ENCODE data around the gene KLHL8.

The KLHL8 gene

GRCh38 chr4:87220094-87220822 is at the start of gene KLHL8:
KLHL8 (minus strand) TSS chr4:87220618; CDS start chr4:87195539, 25,079 bp downstream.
- peak; percentile 95 for DNase-seq

GRCh38 chr4:87270144-87270543 is 49.7 kb upstream of the KLHL8 start:
- no peak for DNase-seq

GRCh38 chr4:87268411-87268810 is 48.0 kb upstream of the KLHL8 start:
- no peak for DNase-seq

- no peak for DNase-seq
These were observed 46.6 kb upstream of the KLHL8 start for GRCh38 chr4:87266986-87267385.

DNA sequence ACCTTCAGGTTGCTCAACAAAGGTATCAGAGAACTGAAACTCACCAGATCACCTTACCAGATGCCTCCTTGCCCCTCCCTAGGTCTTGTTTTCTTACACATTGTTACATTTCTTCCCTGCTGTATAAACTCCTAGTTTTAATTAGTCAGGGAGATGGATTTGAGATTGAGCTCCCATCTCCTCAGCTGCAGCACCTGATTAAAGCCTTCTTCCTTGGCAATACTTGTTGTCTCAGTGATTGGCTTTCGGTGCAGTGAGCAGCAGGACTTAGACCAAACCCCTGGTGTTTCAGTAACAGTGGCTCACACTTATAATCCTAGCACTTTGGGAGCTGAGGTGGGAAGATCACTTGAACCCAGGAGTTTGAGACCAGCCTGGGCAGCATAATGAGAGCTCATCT is 42.5 kb upstream of the KLHL8 start:
- no peak for DNase-seq

DNA sequence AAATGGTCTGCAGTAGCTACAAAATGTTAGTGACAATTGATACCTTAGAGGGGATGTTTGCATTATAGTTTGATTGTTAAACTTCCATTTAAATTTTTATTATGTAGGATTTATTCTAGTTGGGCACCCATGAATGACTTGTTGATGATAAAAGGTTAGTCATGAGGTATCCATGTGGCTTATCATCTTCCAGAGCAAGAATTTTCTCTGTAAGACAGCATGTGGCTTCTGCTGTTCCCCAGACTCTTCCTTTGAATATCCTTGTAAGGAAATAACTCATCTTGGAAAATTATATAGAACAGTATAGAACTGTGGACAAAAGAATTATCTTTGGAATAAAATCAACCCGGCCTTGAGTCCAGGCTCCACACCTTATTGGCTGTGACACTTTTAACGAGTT is 40.1 kb upstream of the KLHL8 start:
- no peak for DNase-seq

DNA sequence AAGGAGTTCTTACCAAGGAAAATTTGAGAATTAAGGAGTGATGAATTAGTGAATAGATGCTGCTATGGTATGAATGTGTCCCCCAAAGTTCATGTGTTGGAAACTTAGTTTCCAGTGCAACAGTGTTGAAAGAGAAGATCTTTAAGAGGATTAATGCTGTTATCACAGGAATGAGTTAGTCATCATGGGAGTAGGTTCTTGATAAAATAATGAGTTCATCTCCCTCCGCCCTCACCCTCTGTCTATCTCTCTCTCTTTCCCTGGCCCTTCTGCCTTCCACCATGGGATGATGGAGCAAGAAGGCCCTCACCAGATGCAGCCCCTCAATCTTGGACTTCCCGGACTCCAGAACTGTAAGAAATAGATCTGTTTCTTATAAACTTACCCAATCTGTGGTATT is 38.3 kb upstream of the KLHL8 start:
- DNase-seq, result no peak

GRCh38 chr4:87257523-87257922 is 37.1 kb upstream of the KLHL8 start:
- no peak for DNase-seq

DNA sequence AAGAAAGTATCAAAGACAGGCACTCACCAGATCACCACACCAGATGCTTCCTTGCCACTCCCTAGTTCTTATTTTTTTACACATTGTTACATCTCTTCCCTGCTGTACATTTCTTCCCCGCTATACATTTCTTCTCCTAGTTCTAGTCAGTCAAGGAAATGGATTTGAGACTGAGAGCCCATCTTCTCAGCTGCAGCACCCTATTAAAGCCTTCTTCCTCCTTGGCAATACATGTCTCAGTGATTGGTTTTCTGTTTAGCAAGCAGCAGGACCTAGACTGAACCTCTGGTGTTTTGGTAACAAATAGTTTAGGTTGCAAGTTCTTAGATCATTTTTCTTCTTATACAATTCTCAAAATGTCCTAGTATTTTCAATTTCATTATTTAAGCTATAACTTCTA is 35.3 kb upstream of the KLHL8 start:
- DNase-seq, result no peak

- no peak for DNase-seq
These were observed 30.7 kb upstream of the KLHL8 start for GRCh38 chr4:87251106-87251505.

- no peak for DNase-seq
These were observed 29.9 kb upstream of the KLHL8 start for GRCh38 chr4:87250294-87250693.

DNA sequence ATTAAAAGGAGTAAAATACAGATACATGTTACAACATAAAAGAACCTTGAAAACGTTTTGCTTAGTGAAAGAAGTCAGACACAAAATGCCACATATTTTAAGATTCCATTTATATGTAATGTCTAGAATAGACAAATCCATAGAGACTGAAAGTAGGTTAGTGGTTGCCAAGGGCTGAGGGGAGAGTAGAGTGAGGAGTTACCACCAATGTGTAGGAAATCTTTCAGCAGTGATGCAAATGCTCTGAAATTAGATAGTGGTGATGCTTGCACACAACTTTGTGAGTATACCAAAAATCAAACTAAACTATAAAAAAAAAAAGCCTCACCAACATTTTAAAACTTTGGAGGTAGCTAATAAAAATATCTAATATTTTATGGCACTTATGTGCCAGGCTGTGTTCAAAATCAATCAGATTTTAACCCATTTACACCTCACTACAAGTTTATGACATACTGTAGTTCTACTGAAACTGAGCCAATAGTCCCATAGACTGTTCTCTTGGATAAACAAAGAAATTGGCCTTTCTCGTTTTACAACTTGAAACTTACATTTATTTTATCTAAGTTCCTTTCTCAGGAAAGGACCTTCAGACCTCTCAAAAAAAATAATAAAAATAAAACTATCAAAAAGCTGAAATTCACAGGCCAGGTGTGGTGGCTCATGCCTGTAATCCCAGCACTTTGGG is 29.1 kb upstream of the KLHL8 start:
- DNase-seq, result no peak

DNA sequence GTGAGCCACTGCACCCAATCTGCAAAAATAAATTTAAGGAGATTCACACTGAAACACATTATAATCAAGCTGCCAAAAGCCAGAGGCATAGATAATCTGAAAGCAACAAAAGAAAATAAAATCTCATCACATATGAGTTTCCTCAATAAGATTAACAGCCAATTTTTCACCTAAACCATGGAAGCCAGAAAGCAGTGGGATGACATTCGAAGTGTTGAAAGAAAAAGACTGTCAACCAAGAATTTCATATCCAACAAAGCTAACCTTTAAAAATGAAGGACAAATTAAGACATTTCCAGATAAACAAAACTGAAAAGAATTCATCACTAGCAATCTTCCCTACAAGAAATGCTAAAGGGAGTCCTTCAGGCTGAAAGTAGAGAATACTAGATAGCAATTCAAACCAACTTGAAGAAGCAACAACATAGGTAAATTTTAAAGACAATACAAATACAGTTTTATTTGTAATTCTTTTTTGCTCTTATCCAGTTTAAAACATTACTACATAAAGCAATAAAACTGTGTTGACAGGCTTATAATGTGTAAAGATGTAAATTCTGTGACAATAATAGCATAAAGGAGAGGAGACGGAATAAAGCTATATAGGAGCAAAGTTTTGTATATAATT is 23.1 kb upstream of the KLHL8 start:
- no peak for DNase-seq

DNA sequence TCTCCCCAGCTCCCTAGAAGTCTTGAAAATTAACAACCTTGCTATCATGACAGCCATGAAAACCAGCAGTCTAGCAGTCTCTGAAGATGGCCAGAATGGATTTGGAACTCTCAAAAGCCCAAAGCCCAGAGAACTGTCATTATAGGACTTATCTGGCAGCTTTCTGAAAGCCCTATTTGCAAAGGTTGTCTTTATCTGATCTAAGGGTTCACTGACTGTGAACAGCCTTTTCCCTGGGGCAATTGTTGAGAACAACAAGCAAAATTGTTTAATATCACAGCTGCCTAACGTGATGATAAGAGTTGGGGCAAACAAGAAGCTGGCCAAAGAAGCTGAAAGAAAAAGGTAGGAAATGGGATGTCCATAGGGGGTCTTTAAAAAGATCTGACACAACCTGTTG is 20.9 kb upstream of the KLHL8 start:
- no peak for DNase-seq

GRCh38 chr4:87240341-87240740 is 19.9 kb upstream of the KLHL8 start:
- no peak for DNase-seq

GRCh38 chr4:87239821-87240220 is 19.4 kb upstream of the KLHL8 start:
- DNase-seq, result no peak

DNA sequence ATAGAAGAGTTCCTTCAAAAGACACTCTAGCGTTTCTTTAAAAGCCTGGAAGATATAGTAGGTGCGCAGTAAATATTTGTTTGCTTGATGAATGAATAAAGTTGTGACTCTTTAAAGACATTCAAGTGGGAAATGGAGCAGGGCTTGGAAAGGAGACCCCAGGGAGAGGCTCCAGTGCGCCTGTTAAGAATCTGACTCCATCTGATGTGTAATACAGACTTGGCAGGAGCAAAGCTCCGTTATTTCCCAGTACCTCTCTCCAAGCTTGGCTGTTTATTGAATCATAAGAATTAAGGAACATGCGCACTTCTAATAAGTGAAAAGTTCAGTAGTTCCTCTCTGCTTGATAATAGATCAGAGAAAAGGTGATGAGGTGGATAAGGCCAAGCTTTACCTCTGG is 18.8 kb upstream of the KLHL8 start:
- DNase-seq, result no peak

- no peak for DNase-seq
These were observed 16.4 kb upstream of the KLHL8 start for GRCh38 chr4:87236861-87237260.

DNA sequence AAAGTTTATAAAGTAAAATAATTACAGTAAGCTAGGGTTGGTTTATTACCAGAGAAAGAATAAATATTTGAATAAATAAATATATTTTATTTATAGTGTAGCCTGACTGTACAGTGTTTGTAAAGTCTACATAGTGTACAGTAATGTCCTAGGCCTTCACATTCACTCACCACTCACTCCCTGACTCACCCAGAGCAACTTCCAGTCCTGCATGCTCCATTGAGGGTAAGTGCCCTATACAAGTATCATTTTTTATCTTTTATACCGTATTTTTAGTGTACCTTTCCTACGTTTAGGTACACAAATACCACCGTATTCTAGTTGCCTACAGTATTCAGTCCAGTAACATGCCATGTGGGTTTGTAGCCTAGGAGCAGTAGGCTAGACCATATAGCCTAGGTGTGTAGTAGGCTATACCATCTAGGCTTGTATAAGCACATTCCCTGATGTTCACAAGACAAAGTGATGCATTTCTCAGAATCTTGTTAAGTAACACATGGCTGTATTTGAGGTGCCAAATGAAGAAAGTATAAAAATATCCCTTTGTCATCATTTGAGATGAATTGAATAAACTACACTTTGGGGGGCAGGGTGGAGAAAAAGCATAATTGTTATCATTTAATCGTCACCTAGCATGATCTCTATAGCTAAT is 14.7 kb upstream of the KLHL8 start:
- no peak for DNase-seq

DNA sequence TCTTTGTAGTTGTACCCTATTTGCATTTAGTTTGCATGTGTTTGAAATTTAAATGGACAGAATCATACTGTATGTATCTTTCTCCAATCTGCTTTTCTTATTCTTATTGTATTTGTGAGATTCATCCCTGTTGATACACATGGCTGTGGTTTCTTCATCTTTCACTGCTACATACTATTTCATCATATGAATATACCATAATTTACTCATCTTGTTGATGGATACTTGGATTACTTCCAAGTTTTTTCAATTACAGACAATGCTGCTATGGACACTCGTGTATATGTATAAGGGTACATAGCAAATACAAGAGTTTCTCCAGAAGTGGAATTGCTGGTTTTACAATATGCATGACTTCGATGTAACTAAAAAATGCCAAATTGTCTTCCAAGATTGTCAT is 11.8 kb upstream of the KLHL8 start:
- DNase-seq, result no peak

GRCh38 chr4:87230806-87231205 is 10.4 kb upstream of the KLHL8 start:
- DNase-seq, result no peak

DNA sequence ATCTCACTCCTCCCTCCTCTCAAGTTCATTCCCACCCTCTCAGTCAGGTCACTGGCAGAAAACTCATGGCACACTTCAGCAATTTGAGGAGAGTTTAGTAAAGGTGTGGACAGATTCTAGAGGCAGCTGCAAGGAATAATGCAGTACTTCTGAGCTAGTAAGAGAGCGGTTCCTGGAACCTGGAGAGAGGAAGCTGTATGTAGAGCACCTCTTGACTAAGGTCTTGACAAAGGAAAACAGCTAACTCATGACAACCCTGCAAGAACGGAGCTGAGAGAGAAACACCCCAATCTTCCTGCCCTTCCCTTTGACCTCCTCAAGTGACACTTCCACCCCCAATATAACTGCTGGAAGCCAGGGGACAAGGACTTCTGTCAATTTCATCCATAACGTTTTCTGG is 9.6 kb upstream of the KLHL8 start:
- DNase-seq, result no peak

DNA sequence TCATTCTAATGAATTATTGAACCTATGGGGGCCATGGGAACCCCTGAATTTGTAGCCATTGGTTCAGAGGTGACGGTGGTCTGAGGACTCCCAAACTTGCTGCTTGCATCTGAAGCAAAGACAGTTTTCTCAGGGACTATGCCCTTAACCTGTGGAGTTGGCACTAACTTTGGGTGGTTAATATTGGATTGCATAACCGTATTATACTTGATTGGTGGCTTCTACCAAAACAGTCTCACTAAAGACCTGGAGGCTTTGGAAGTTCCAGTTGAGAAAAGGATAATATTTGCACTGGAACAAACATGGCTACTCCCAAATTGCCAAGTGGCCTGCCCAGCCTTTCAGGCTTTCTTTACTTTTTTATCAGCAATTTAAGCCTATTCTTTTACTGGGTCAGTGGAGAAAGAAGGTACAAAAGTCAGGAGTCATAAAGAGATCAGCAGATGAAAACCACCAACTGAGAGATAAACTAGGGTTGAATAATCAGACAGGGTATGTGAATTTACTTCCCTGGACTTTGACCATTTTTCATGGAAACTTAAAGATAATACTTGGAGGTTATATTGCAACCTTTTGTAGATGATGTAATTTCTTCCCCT is 7.9 kb upstream of the KLHL8 start:
- no peak for DNase-seq

Data from left hindlimb (tissue), 1 donor.